OCI-LY1 (cell line): ENCODE data around the gene GNB5.

Experiments
- EZH2 ChIP-seq: fragments of 200-600 bp; sonication (generic), shearing (Covaris generic); IDR thresholded peaks from 2 replicates; pipeline ENCODE4 v1.8.0; 2017; ENCODE audit warnings: borderline replicate concordance, mixed run types, mild to moderate bottlenecking, antibody characterized with exemption, low read length, moderate library complexity, mixed read lengths
- TF ChIP-seq, protein P1 (sequence below): fragments of 200-600 bp; sonication (generic), shearing (Covaris generic); IDR thresholded peaks from 2 replicates; pipeline ENCODE4 v1.5.1; 2017; ENCODE audit warnings: mild to moderate bottlenecking, antibody characterized with exemption, low read length, moderate library complexity, mixed read lengths

DNA sequence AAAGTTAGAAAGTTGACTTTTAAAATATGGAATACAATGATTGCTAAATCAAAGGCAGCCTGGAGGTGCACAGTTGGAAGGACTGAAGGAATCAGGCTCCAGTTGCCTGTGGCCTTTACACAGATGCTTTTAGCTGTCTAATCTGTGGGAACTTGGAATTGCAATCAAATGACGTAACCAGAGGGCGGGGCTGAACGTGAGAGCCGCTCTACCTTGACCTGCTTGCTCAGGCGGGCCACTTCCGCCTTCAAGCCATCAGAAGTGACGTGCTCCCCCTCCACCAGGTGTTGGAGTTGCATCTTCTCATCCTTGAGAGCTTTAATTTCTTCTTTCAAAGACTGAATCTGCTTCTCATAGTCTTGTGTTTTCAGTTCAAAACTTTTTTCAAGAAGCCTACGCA is 37.7 kb upstream of the GNB5 start:
- TF ChIP-seq, protein P1, sequence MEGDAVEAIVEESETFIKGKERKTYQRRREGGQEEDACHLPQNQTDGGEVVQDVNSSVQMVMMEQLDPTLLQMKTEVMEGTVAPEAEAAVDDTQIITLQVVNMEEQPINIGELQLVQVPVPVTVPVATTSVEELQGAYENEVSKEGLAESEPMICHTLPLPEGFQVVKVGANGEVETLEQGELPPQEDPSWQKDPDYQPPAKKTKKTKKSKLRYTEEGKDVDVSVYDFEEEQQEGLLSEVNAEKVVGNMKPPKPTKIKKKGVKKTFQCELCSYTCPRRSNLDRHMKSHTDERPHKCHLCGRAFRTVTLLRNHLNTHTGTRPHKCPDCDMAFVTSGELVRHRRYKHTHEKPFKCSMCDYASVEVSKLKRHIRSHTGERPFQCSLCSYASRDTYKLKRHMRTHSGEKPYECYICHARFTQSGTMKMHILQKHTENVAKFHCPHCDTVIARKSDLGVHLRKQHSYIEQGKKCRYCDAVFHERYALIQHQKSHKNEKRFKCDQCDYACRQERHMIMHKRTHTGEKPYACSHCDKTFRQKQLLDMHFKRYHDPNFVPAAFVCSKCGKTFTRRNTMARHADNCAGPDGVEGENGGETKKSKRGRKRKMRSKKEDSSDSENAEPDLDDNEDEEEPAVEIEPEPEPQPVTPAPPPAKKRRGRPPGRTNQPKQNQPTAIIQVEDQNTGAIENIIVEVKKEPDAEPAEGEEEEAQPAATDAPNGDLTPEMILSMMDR, result peak; percentile 6; the same call in 1 of the 2 replicates
- TF ChIP-seq EZH2, result no peak
